ENCODE data around the gene ACSS1.

The ACSS1 gene

GRCh38 chr20:25009218-25010145 is 48.5 kb downstream of the ACSS1 start:
- Histone ChIP-seq H4K12ac (ENCODE audit: low read depth, low read length) (no peak overlapping the region), H3K9me3 (ENCODE audit: insufficient read depth, low read depth, low read length) (no peaks in the 10 kb centered on the region), H2AFZ (ENCODE audit: insufficient read depth, low read length, poor library complexity) (no peak overlapping the region), H2BK120ac (ENCODE audit: insufficient read depth, low read length, poor library complexity) (no peak overlapping the region), H3K79me1 (ENCODE audit: low read length) (no peaks in the 10 kb centered on the region), H3K14ac (ENCODE audit: low read length) (no peak overlapping the region), H4K91ac (ENCODE audit: low read depth, low read length) (no peak overlapping the region), H3K9ac (ENCODE audit: low read length) (no peak overlapping the region), H3K4me1 (ENCODE audit: control insufficient read depth in 1 of 2, insufficient read depth in 2 of 2, low read length in 2 of 2) (no peaks in the 10 kb centered on the region), H3K79me2 (ENCODE audit: control insufficient read depth, insufficient read depth, low read length, poor library complexity) (no peaks in the 10 kb centered on the region), H3K18ac (ENCODE audit: low read length) (no peak overlapping the region), H2BK12ac (ENCODE audit: low read length) (no peak overlapping the region), H3K36me3 (ENCODE audit: control insufficient read depth in 1 of 2, insufficient read depth in 2 of 2, low read length in 2 of 2) (no peaks in the 10 kb centered on the region), H3K23ac (ENCODE audit: low read length) (no peak overlapping the region), H2BK5ac (ENCODE audit: low read depth, low read length, poor library complexity) (no peak overlapping the region), H4K8ac (ENCODE audit: low read depth, low read length) (no peak overlapping the region), H3K27ac (ENCODE audit: low read depth, low read length) (no peak overlapping the region), H3K27me3 (ENCODE audit: insufficient read depth, low read length) (no peaks in the 10 kb centered on the region), H3K4me2 (ENCODE audit: low read length) (no peak overlapping the region), H3K4ac (ENCODE audit: low read depth, low read length) (no peak overlapping the region), H2AK5ac (ENCODE audit: low read length) (no peak overlapping the region), H3K4me3 (ENCODE audit: low read depth, low read length) (no peak overlapping the region)
- DNase-seq, result no peak
- no CpG with 5 or more reads among the region's 10 CpGs for WGBS (ENCODE audit: extremely low coverage, insufficient coverage, insufficient read length)

- Histone ChIP-seq H3K27me3 (ENCODE audit: insufficient read depth, low read length) (no peaks in the 10 kb centered on the region), H3K27ac (ENCODE audit: low read depth, low read length) (no peak overlapping the region), H4K8ac (ENCODE audit: low read depth, low read length) (no peak overlapping the region), H3K79me2 (ENCODE audit: control insufficient read depth, insufficient read depth, low read length, poor library complexity) (no peaks in the 10 kb centered on the region), H2BK12ac (ENCODE audit: low read length) (no peak overlapping the region), H3K9ac (ENCODE audit: low read length) (no peak overlapping the region), H3K36me3 (ENCODE audit: control insufficient read depth in 1 of 2, insufficient read depth in 2 of 2, low read length in 2 of 2) (no peaks in the 10 kb centered on the region), H3K4me3 (ENCODE audit: low read depth, low read length) (no peak overlapping the region), H2AK5ac (ENCODE audit: low read length) (no peak overlapping the region), H3K14ac (ENCODE audit: low read length) (no peak overlapping the region), H4K91ac (ENCODE audit: low read depth, low read length) (no peak overlapping the region), H3K23ac (ENCODE audit: low read length) (no peak overlapping the region), H3K4me1 (ENCODE audit: control insufficient read depth in 1 of 2, insufficient read depth in 2 of 2, low read length in 2 of 2) (no peaks in the 10 kb centered on the region), H2BK5ac (ENCODE audit: low read depth, low read length, poor library complexity) (no peak overlapping the region), H3K18ac (ENCODE audit: low read length) (no peak overlapping the region), H3K4ac (ENCODE audit: low read depth, low read length) (no peak overlapping the region), H3K4me2 (ENCODE audit: low read length) (no peak overlapping the region), H2AFZ (ENCODE audit: insufficient read depth, low read length, poor library complexity) (no peak overlapping the region), H3K9me3 (ENCODE audit: insufficient read depth, low read depth, low read length) (no peaks in the 10 kb centered on the region), H3K79me1 (ENCODE audit: low read length) (no peaks in the 10 kb centered on the region), H4K12ac (ENCODE audit: low read depth, low read length) (no peak overlapping the region), H2BK120ac (ENCODE audit: insufficient read depth, low read length, poor library complexity) (no peak overlapping the region)
- WGBS (ENCODE audit: extremely low coverage, insufficient coverage, insufficient read length), result no CpG with 5 or more reads among the region's 11 CpGs
- DNase-seq, result no peak
Observed at GRCh38 chr20:25008388-25009217, 49.3 kb downstream of the ACSS1 start.

- no peaks in the 10 kb centered on the region for H3K4me1 ChIP-seq (ENCODE audit: control insufficient read depth in 1 of 2, insufficient read depth in 2 of 2, low read length in 2 of 2)
- H2AK5ac ChIP-seq (ENCODE audit: low read length), result no peak overlapping the region
- no peak overlapping the region for H3K4ac ChIP-seq (ENCODE audit: low read depth, low read length)
- H2BK120ac ChIP-seq (ENCODE audit: insufficient read depth, low read length, poor library complexity), result no peak overlapping the region
- no peaks in the 10 kb centered on the region for H3K79me2 ChIP-seq (ENCODE audit: control insufficient read depth, insufficient read depth, low read length, poor library complexity)
- WGBS (ENCODE audit: extremely low coverage, insufficient coverage, insufficient read length), result no CpG with 5 or more reads among the region's 22 CpGs
- no peak overlapping the region for H3K4me3 ChIP-seq (ENCODE audit: low read depth, low read length)
- H3K27ac ChIP-seq (ENCODE audit: low read depth, low read length), result no peak overlapping the region
- no peak overlapping the region for H2BK5ac ChIP-seq (ENCODE audit: low read depth, low read length, poor library complexity)
- no peak overlapping the region for H4K8ac ChIP-seq (ENCODE audit: low read depth, low read length)
- H3K14ac ChIP-seq (ENCODE audit: low read length), result no peak overlapping the region
- H4K12ac ChIP-seq (ENCODE audit: low read depth, low read length), result no peak overlapping the region
- H2BK12ac ChIP-seq (ENCODE audit: low read length), result no peak overlapping the region
- DNase-seq, result no peak
- no peaks in the 10 kb centered on the region for H3K36me3 ChIP-seq (ENCODE audit: control insufficient read depth in 1 of 2, insufficient read depth in 2 of 2, low read length in 2 of 2)
- H4K91ac ChIP-seq (ENCODE audit: low read depth, low read length), result no peak overlapping the region
- no peak overlapping the region for H3K9ac ChIP-seq (ENCODE audit: low read length)
- H2AFZ ChIP-seq (ENCODE audit: insufficient read depth, low read length, poor library complexity), result no peak overlapping the region
- no peaks in the 10 kb centered on the region for H3K27me3 ChIP-seq (ENCODE audit: insufficient read depth, low read length)
- no peak overlapping the region for H3K18ac ChIP-seq (ENCODE audit: low read length)
- no peak overlapping the region for H3K4me2 ChIP-seq (ENCODE audit: low read length)
- H3K79me1 ChIP-seq (ENCODE audit: low read length), result no peaks in the 10 kb centered on the region
- H3K9me3 ChIP-seq (ENCODE audit: insufficient read depth, low read depth, low read length), result no peaks in the 10 kb centered on the region
- no peak overlapping the region for H3K23ac ChIP-seq (ENCODE audit: low read length)
Observed at GRCh38 chr20:25007491-25008305, 50.2 kb downstream of the ACSS1 start.

GRCh38 chr20:25006431-25007167 is 51.3 kb downstream of the ACSS1 start:
- H3K79me1 ChIP-seq (ENCODE audit: low read length), result no peaks in the 10 kb centered on the region
- no CpG with 5 or more reads among the region's 12 CpGs for whole genome bisulfite sequencing (ENCODE audit: extremely low coverage, insufficient coverage, insufficient read length)
- H4K12ac ChIP-seq (ENCODE audit: low read depth, low read length), result no peak overlapping the region
- H4K8ac ChIP-seq (ENCODE audit: low read depth, low read length), result no peak overlapping the region
- no peaks in the 10 kb centered on the region for H3K36me3 ChIP-seq (ENCODE audit: control insufficient read depth in 1 of 2, insufficient read depth in 2 of 2, low read length in 2 of 2)
- H3K4me1 ChIP-seq (ENCODE audit: control insufficient read depth in 1 of 2, insufficient read depth in 2 of 2, low read length in 2 of 2), result no peaks in the 10 kb centered on the region
- H3K27me3 ChIP-seq (ENCODE audit: insufficient read depth, low read length), result no peaks in the 10 kb centered on the region
- no peak overlapping the region for H3K9ac ChIP-seq (ENCODE audit: low read length)
- H4K91ac ChIP-seq (ENCODE audit: low read depth, low read length), result no peak overlapping the region
- no peak overlapping the region for H2BK120ac ChIP-seq (ENCODE audit: insufficient read depth, low read length, poor library complexity)
- no peaks in the 10 kb centered on the region for H3K9me3 ChIP-seq (ENCODE audit: insufficient read depth, low read depth, low read length)
- H2BK5ac ChIP-seq (ENCODE audit: low read depth, low read length, poor library complexity), result no peak overlapping the region
- H2AFZ ChIP-seq (ENCODE audit: insufficient read depth, low read length, poor library complexity), result no peak overlapping the region
- H3K4ac ChIP-seq (ENCODE audit: low read depth, low read length), result no peak overlapping the region
- DNase-seq, result no peak
- no peak overlapping the region for H3K18ac ChIP-seq (ENCODE audit: low read length)
- H3K27ac ChIP-seq (ENCODE audit: low read depth, low read length), result no peak overlapping the region
- H3K14ac ChIP-seq (ENCODE audit: low read length), result no peak overlapping the region
- no peak overlapping the region for H3K4me2 ChIP-seq (ENCODE audit: low read length)
- no peak overlapping the region for H3K23ac ChIP-seq (ENCODE audit: low read length)
- no peak overlapping the region for H3K4me3 ChIP-seq (ENCODE audit: low read depth, low read length)
- no peaks in the 10 kb centered on the region for H3K79me2 ChIP-seq (ENCODE audit: control insufficient read depth, insufficient read depth, low read length, poor library complexity)
- no peak overlapping the region for H2AK5ac ChIP-seq (ENCODE audit: low read length)
- no peak overlapping the region for H2BK12ac ChIP-seq (ENCODE audit: low read length)
